Keratinocyte (primary cell): ENCODE results near the gene VAV1. TPM values are rescaled to one million over a fixed set of nuclear protein-coding genes. Genes with fewer than 3 reads are reported as not detected.

Experiments used
- DNase-seq: peaks from one replicate; pipeline ENCODE4 v3.0.0-alpha.2; 2011; ENCODE audit warnings: low read depth, missing footprints, low spot score
- FAIRE-seq: peaks from 2 replicates; lab custom pipeline; 2011; peaks lifted over from hg19 to GRCh38; lab: Jason Lieb, UNC
- H2AFZ ChIP-seq: 2 replicates; pipeline ENCODE4 v1.6.0; 2012; ENCODE audit warnings: low read length, control low read depth, inconsistent platforms; ENCODE audit not compliant: control insufficient read depth
- H3K27ac ChIP-seq: 2 replicates; pipeline ENCODE4 v1.5.1; 2011; ENCODE audit warnings: low read length; ENCODE audit not compliant: control insufficient read depth, insufficient read depth
- H3K27me3 ChIP-seq: 3 replicates; pipeline ENCODE4 v1.6.0; 2011; ENCODE audit warnings: low read length; ENCODE audit not compliant: control insufficient read depth, insufficient read depth; ENCODE audit errors: extremely low read depth
- H3K36me3 ChIP-seq, 2 experiments: 2 replicates in 1 of 2; 3 replicates in 1 of 2; pipeline ENCODE4 v1.5.1; 2011; ENCODE audit warnings: low read length in 2 of 2, mild to moderate bottlenecking in 1 of 2; ENCODE audit not compliant: control insufficient read depth in 2 of 2, insufficient read depth in 2 of 2; ENCODE audit errors: extremely low read depth in 1 of 2
- H3K4me1 ChIP-seq: 3 replicates; pipeline ENCODE4 v1.5.1; 2011; ENCODE audit warnings: low read length; ENCODE audit not compliant: control insufficient read depth, insufficient read depth; ENCODE audit errors: extremely low read depth
- H3K4me2 ChIP-seq: 3 replicates; pipeline ENCODE4 v1.6.0; 2011; ENCODE audit warnings: low read depth, low read length; ENCODE audit not compliant: control insufficient read depth, insufficient read depth; ENCODE audit errors: extremely low read depth
- H3K4me3 ChIP-seq, 3 experiments: fragments of 200-600 bp in 1 of 3; sonication (generic) in 1 of 3; 2 replicates in 2 of 3; 3 replicates in 1 of 3; pipeline ENCODE4 v1.5.1; 2011 to 2016; ENCODE audit warnings: low read length in 3 of 3, mild to moderate bottlenecking in 3 of 3, control low read depth in 2 of 3, inconsistent platforms in 1 of 3, low read depth in 1 of 3, mixed read lengths in 1 of 3, mixed run types in 1 of 3, moderate library complexity in 1 of 3; ENCODE audit not compliant: control insufficient read depth in 2 of 3, insufficient read depth in 2 of 3; ENCODE audit errors: extremely low read depth in 1 of 3
- H3K79me2 ChIP-seq: 2 replicates; pipeline ENCODE4 v1.6.0; 2012; ENCODE audit warnings: low read length; ENCODE audit not compliant: control insufficient read depth, insufficient read depth
- H3K9ac ChIP-seq: 3 replicates; pipeline ENCODE4 v1.6.0; 2011; ENCODE audit warnings: low read length; ENCODE audit not compliant: control insufficient read depth, insufficient read depth; ENCODE audit errors: extremely low read depth
- H3K9me1 ChIP-seq: 3 replicates; pipeline ENCODE4 v1.6.0; 2011; ENCODE audit warnings: low read length; ENCODE audit not compliant: control insufficient read depth, insufficient read depth; ENCODE audit errors: extremely low read depth
- H3K9me3 ChIP-seq: 2 replicates; pipeline ENCODE4 v1.5.1; 2012; ENCODE audit warnings: low read depth, low read length; ENCODE audit not compliant: control insufficient read depth
- H4K20me1 ChIP-seq: 3 replicates; pipeline ENCODE4 v1.6.0; 2011; ENCODE audit warnings: low read length; ENCODE audit not compliant: control insufficient read depth, insufficient read depth; ENCODE audit errors: extremely low read depth
- EZH2 ChIP-seq: IDR thresholded peaks from one replicate; pipeline ENCODE4 v1.6.1; 2012; ENCODE audit warnings: inconsistent platforms, mild to moderate bottlenecking, low read length, moderate library complexity
- dilution Hi-C: fragments of 300-500 bp; cut with MboI; formaldehyde crosslinking; loops from one replicate; pipeline ENCODE4 v1.7.0; 2020; ENCODE audit warnings: low sequenced_read_pairs; ENCODE audit not compliant: extremely low pct_ligation_motif_present
- polyA plus RNA-seq, 5 experiments: library from polyadenylated mRNA; depleted of rRNA in 3 of 5; stranded (reverse) in 3 of 5; stranded (forward) in 1 of 5; unstranded in 1 of 5; fragments of >200 nt; gene quantifications; 1 replicate in 1 of 5; 2 replicates in 3 of 5; 3 replicates in 1 of 5; pipeline versions ENCODE4 v1.2.1 to v1.2.3, GENCODE V29; 2011 to 2012; ENCODE audit warnings: missing spikeins in 2 of 5, low read depth in 1 of 5, low replicate concordance in 1 of 5
- TF ChIP-seq, protein P1 (sequence below), 3 experiments: IDR thresholded peaks in 1 of 3; conservative IDR thresholded peaks in 1 of 3; optimal IDR thresholded peaks in 1 of 3; 2 replicates in 2 of 3; 3 replicates in 1 of 3; pipeline versions ENCODE3 to v1.5.1; 2011; ENCODE audit warnings: low read length in 3 of 3, mild to moderate bottlenecking in 3 of 3, moderate library complexity in 2 of 3, control low read depth in 1 of 3, inconsistent platforms in 1 of 3; ENCODE audit not compliant: insufficient read depth in 2 of 3; ENCODE audit errors: extremely low read depth in 1 of 3

Gene VAV1
- polyA plus RNA-seq, 1 donor (not counting 4 experiments of a cell fraction or from before 2014, with no cell fraction given), result 0.42 TPM

DNA sequence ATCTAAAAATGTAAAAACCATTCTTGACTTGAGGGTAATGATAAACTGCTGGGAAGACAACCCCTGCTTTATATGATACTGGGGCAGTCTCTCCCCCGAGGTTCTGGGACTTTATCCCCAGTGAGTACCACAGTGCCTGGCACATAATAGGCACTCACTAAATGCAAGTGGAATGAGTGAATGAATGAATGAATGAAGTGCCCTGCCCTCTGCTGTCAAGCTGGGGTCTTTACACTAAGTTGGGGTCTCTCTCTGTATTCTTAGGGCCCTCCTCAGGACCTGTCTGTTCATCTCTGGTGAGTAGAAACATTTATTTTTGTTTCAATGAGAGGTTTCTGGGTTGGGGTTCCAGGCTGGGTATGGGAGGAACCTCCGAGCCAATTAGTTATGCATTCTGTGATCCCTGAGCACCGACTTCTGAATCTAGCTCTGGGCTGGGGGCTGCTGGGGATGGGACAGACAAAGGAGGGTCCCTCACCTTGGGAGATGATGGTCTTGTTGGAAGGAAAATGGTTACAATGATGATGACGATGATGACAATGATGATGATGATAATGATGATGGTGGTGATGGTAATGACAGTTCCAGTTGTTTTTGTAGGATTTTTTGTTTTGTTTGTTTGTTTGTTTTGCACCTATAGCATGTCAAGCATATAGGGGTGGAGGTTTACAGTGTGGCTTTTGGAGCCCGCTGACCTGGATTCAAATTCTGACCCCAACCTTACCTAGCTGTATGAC lies 70.5 kb downstream of the VAV1 start:
- FAIRE-seq (no peak), DNase-seq (no peak)
- Histone ChIP-seq H3K27ac (no peak overlapping the region), H3K79me2 (no peaks in the 10 kb centered on the region), H3K27me3 (no peaks in the 10 kb centered on the region), H4K20me1 (no peaks in the 10 kb centered on the region), H3K9me1 (no peaks in the 10 kb centered on the region), H3K9me3 (no peaks in the 10 kb centered on the region), H2AFZ (no peak overlapping the region), H3K4me1 (no peaks in the 10 kb centered on the region), H3K4me3 (no peak overlapping the region), H3K9ac (no peak overlapping the region), H3K36me3 (no peaks in the 10 kb centered on the region), H3K4me2 (no peak overlapping the region)
- no peak for TF ChIP-seq EZH2
- TF ChIP-seq, protein P1, sequence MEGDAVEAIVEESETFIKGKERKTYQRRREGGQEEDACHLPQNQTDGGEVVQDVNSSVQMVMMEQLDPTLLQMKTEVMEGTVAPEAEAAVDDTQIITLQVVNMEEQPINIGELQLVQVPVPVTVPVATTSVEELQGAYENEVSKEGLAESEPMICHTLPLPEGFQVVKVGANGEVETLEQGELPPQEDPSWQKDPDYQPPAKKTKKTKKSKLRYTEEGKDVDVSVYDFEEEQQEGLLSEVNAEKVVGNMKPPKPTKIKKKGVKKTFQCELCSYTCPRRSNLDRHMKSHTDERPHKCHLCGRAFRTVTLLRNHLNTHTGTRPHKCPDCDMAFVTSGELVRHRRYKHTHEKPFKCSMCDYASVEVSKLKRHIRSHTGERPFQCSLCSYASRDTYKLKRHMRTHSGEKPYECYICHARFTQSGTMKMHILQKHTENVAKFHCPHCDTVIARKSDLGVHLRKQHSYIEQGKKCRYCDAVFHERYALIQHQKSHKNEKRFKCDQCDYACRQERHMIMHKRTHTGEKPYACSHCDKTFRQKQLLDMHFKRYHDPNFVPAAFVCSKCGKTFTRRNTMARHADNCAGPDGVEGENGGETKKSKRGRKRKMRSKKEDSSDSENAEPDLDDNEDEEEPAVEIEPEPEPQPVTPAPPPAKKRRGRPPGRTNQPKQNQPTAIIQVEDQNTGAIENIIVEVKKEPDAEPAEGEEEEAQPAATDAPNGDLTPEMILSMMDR (optimal IDR thresholded peaks at IDR 0.05 in 1 of 3, IDR thresholded peaks at IDR 0.05 in 1 of 3, conservative IDR thresholded peaks at IDR 0.05 in 1 of 3; ENCODE audit: extremely low read depth in 1 of 3, insufficient read depth in 2 of 3, low read length in 3 of 3), result no peak
- dilution Hi-C loops, result no loop called here

DNA sequence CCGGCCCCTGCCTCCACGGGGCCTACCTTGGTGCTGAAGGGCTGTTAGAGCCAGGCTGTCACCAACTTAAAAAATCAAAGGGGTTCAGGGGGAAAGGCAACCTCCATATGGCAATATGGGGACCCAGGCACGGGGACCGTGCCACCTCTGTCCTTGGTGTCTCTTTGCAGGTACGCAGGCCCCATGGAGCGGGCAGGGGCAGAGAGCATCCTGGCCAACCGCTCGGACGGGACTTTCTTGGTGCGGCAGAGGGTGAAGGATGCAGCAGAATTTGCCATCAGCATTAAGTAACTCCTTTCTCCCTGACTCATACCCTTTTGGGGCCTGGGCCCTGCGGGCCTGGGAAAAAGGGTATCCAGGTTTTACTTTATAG lies 75.3 kb downstream of the VAV1 start:
- Histone ChIP-seq H2AFZ (no peak overlapping the region), H3K79me2 (no peaks in the 10 kb centered on the region), H3K9me3 (no peaks in the 10 kb centered on the region), H3K27ac (no peak overlapping the region), H3K4me2 (no peak overlapping the region), H3K9ac (no peak overlapping the region), H4K20me1 (no peaks in the 10 kb centered on the region), H3K36me3 (no peaks in the 10 kb centered on the region), H3K4me1 (no peaks in the 10 kb centered on the region), H3K9me1 (no peaks in the 10 kb centered on the region), H3K4me3 (no peak overlapping the region), H3K27me3 (no peaks in the 10 kb centered on the region)
- DNase-seq, result no peak
- TF ChIP-seq, protein P1 (optimal IDR thresholded peaks at IDR 0.05 in 1 of 3, IDR thresholded peaks at IDR 0.05 in 1 of 3, conservative IDR thresholded peaks at IDR 0.05 in 1 of 3; ENCODE audit: extremely low read depth in 1 of 3, insufficient read depth in 2 of 3, low read length in 3 of 3), result no peak
- TF ChIP-seq EZH2, result no peak
- dilution Hi-C loops, result no loop called here
- FAIRE-seq, result no peak
